Measurements from ENCODE around the gene CTXND1. TPM values are rescaled to one million over a fixed set of nuclear protein-coding genes. Genes with fewer than 3 reads are reported as not detected.

The CTXND1 gene
- total RNA-seq, 1 donor from 2014 or later: 0.49 TPM

DNA sequence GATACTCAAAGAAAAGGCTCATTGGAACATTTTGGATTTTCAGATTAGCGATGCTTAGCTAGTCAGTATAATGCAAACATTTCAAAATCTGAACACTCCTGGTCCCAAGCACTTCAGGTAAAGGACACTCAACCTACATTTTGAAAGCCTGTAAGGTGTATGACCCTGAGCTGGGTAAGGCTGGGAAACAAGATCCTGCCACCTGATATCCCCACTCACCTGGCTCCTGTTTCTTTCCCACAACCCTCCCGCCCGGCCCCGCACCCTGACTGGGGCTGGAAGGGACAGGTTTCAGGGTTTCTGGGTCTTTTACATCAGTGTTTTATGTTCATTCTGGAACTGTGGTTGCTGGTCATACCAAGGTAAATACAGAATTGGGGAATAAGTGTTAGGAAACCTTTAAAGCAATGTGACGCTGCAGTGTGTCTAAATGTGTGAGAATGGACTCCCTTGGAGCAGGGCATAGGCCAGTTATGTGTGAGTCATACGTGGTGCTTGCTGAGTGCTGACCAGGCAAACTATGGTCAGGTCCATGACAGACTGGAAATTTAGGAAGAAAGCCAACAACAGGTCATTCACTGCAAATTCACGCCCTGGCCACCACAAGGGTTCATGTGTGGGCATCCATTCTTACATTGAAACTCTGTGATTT lies 22.9 kb downstream of the CTXND1 start:
- Histone ChIP-seq H3K9me3 (no peaks in the 10 kb centered on the region), H3K4me1 (no peaks in the 10 kb centered on the region), H3K36me3 (no peaks in the 10 kb centered on the region), H3K27me3 (no peaks in the 10 kb centered on the region), H3K27ac (no peak overlapping the region), H3K4me3 (no peak overlapping the region)
- TF ChIP-seq, protein P1, sequence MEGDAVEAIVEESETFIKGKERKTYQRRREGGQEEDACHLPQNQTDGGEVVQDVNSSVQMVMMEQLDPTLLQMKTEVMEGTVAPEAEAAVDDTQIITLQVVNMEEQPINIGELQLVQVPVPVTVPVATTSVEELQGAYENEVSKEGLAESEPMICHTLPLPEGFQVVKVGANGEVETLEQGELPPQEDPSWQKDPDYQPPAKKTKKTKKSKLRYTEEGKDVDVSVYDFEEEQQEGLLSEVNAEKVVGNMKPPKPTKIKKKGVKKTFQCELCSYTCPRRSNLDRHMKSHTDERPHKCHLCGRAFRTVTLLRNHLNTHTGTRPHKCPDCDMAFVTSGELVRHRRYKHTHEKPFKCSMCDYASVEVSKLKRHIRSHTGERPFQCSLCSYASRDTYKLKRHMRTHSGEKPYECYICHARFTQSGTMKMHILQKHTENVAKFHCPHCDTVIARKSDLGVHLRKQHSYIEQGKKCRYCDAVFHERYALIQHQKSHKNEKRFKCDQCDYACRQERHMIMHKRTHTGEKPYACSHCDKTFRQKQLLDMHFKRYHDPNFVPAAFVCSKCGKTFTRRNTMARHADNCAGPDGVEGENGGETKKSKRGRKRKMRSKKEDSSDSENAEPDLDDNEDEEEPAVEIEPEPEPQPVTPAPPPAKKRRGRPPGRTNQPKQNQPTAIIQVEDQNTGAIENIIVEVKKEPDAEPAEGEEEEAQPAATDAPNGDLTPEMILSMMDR (IDR thresholded peaks at IDR 0.05): no peak
- TF ChIP-seq POLR2A (IDR thresholded peaks at IDR 0.05): no peak
- no peak for TF ChIP-seq POLR2AphosphoS5 (IDR thresholded peaks at IDR 0.05; ENCODE audit: insufficient read depth in 1 of 2, low read depth in 1 of 2)
- intact Hi-C loops (cut with DNase I): no loop called here
- DNase-seq (ENCODE audit: extremely low spot score in 2 of 2): no peak

DNA sequence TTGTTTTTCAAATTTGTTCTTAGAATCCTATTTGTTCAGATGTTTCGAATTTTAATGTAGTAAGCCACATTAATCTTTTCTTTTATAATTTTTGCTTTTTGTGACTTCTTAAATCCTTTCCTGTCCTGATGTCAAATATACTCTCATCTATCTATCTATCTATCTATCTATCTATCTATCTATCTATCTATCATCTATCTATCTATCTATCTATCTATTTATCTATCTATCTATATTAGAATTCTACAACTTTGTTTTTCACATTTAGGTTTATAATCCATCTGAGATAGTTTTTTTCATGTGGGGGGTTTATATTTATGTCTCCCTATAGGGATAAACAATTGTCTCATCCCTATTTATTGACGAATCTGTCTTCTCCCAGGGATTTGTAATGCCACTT lies 32.1 kb downstream of the CTXND1 start:
- Histone ChIP-seq H3K36me3 (no peaks in the 10 kb centered on the region), H3K9me3 (no peaks in the 10 kb centered on the region), H3K4me3 (no peak overlapping the region), H3K27ac (no peak overlapping the region), H3K27me3 (no peaks in the 10 kb centered on the region), H3K4me1 (no peaks in the 10 kb centered on the region)
- intact Hi-C loops (cut with DNase I): no loop called here
- no peak for DNase-seq (ENCODE audit: extremely low spot score in 2 of 2)
- TF ChIP-seq POLR2A (IDR thresholded peaks at IDR 0.05) (no peak), POLR2AphosphoS5 (IDR thresholded peaks at IDR 0.05; ENCODE audit: insufficient read depth in 1 of 2, low read depth in 1 of 2) (no peak)
- TF ChIP-seq, protein P1 (IDR thresholded peaks at IDR 0.05): no peak

DNA sequence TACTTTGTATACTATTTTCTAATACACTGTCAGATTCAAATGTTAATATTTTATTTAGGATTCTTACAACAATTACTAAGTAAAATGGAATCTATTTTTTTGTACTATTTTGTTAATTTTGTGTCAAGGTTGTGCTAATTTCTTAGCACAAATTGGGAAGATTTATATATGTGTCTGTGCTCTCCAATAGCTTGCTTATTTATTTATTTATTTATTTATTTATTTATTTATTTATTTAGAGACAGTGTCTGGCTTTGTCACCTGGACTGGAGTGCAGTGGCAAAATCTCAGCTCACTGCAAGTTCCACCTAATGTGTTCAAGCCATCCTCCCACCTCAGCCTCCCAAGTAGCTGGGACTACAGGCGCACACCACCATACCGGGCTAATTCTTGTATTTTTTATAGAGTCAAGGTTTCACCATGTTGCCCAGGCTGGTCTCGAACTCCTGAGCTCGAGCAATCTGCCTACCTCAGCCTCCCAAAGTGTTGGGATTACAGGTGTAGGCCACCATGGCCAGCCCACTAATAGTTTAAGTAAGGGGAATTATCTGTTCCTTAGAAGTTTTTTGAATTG lies 34.6 kb downstream of the CTXND1 start:
- TF ChIP-seq POLR2AphosphoS5 (IDR thresholded peaks at IDR 0.05; ENCODE audit: insufficient read depth in 1 of 2, low read depth in 1 of 2) (no peak), POLR2A (IDR thresholded peaks at IDR 0.05) (no peak)
- TF ChIP-seq, protein P1 (IDR thresholded peaks at IDR 0.05): no peak
- Histone ChIP-seq H3K9me3 (no peaks in the 10 kb centered on the region), H3K4me1 (no peaks in the 10 kb centered on the region), H3K27ac (no peak overlapping the region), H3K27me3 (no peaks in the 10 kb centered on the region), H3K4me3 (no peak overlapping the region), H3K36me3 (no peaks in the 10 kb centered on the region)
- peak; percentile 19 to 34 for DNase-seq (ENCODE audit: extremely low spot score in 2 of 2)
- intact Hi-C loops (cut with DNase I): no loop called here

DNA sequence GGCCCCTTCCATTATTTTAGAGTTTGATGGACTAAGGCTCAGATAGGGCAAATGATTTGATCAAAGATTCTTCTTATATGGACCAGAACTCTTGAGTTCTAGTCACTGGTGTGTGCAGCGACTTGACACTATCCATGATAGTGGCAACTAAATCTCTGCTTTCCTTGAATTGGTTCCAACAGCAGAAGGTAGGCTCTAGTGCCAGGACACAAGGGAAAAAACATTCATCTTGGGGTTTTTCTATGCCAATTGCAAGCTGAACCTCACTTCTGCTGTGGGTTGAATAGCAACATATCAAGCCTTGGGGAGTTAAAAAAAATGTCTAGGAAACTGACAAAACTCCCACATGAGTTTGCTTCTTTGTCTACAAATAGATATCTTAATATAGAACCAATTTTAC lies 35.1 kb downstream of the CTXND1 start:
- Histone ChIP-seq H3K36me3 (no peaks in the 10 kb centered on the region), H3K9me3 (no peaks in the 10 kb centered on the region), H3K27ac (no peak overlapping the region), H3K4me1 (no peaks in the 10 kb centered on the region), H3K4me3 (no peak overlapping the region), H3K27me3 (no peaks in the 10 kb centered on the region)
- DNase-seq (ENCODE audit: extremely low spot score in 2 of 2): peak; percentile 4 to 40
- TF ChIP-seq, protein P1 (IDR thresholded peaks at IDR 0.05): no peak
- TF ChIP-seq POLR2A (IDR thresholded peaks at IDR 0.05) (no peak), POLR2AphosphoS5 (IDR thresholded peaks at IDR 0.05; ENCODE audit: insufficient read depth in 1 of 2, low read depth in 1 of 2) (no peak)
- intact Hi-C loops (cut with DNase I): no loop called here

DNA sequence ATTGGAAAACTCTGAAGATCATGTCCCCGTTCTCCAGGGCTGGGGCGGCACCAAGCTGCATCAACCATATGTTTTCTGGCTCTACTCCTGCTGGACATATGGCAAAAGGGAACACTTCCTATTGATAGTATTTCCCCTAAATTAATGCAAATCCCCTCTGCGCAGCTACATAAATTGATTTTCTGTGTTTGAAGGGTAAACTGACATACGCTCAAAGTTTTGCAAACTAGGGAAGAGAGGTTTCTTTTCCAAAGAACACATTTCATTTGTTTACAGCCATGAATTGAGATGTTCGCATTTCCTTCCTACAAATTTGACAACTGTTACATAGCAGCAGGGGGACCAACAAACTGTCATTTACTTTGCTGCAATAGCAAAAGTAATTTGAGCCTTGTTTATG lies 35.9 kb downstream of the CTXND1 start:
- intact Hi-C loops (cut with DNase I): no loop called here
- H3K4me1 ChIP-seq: no peaks in the 10 kb centered on the region
- H3K27ac ChIP-seq: no peak overlapping the region
- no peak overlapping the region for H3K4me3 ChIP-seq
- no peaks in the 10 kb centered on the region for H3K36me3 ChIP-seq
- H3K9me3 ChIP-seq: no peaks in the 10 kb centered on the region
- DNase-seq (ENCODE audit: extremely low spot score in 2 of 2): no peak
- TF ChIP-seq POLR2AphosphoS5 (IDR thresholded peaks at IDR 0.05; ENCODE audit: insufficient read depth in 1 of 2, low read depth in 1 of 2): no peak
- TF ChIP-seq POLR2A (IDR thresholded peaks at IDR 0.05): no peak
- TF ChIP-seq, protein P1 (IDR thresholded peaks at IDR 0.05): no peak
- no peaks in the 10 kb centered on the region for H3K27me3 ChIP-seq
